IMR-90 (cell line): ENCODE results near the gene KRTAP10-10. TPM values are rescaled to one million over a fixed set of nuclear protein-coding genes. Genes with fewer than 3 reads are reported as not detected.
"Not testable (repeated sequence)": the region's sequence is repeated elsewhere in the genome, so short reads cannot be mapped to it uniquely, and the experiment has no call there.

Source experiments
- ATAC-seq: fragments of 200-7000 bp; cut with Tn5 transposase; 2 replicates; pipeline ENCODE4 v1.9.1; 2020; ENCODE audit warnings: low read depth, mild to moderate bottlenecking, moderate library complexity
- BruUV-seq: library from RNA; stranded (reverse); fragments of 400-500 nt; replicated peaks from 2 replicates; lab custom pipeline; 2021; lab: Mats Ljungman, UMichigan
- CTCF ChIA-PET: fragments of 300-600 bp; formaldehyde crosslinking; extraction: SDS; loops from one replicate; lab custom pipeline; 2021; ENCODE audit warnings: antibody characterized with exemption; lab: Yijun Ruan, JAX
- POLR2A ChIA-PET: fragments of 300-600 bp; sonication (Branson Sonifier 250); formaldehyde crosslinking; loops from one replicate; lab custom pipeline; 2022; ENCODE audit warnings: antibody characterized with exemption; ENCODE audit not compliant: unreplicated experiment; lab: Charles Lee
- DNase-seq: peaks from one replicate; pipeline ENCODE4 v3.0.0; 2013
- H2AFZ ChIP-seq: replicated peaks from 2 replicates; pipeline ENCODE3; 2013; ENCODE audit warnings: low read length, mild to moderate bottlenecking; ENCODE audit not compliant: poor library complexity
- H2AK5ac ChIP-seq: 2 replicates; pipeline ENCODE4 v1.6.1; 2013; ENCODE audit warnings: low read depth, low read length, inconsistent platforms
- H2AK9ac ChIP-seq: replicated peaks from 2 replicates; pipeline ENCODE3; 2013; ENCODE audit warnings: mild to moderate bottlenecking, low read depth, low read length, moderate library complexity; ENCODE audit not compliant: poor library complexity
- H2BK120ac ChIP-seq: 2 replicates; pipeline ENCODE4 v1.6.1; 2013; ENCODE audit warnings: low read depth, low read length, inconsistent platforms
- H2BK15ac ChIP-seq: 3 replicates; pipeline ENCODE4 v1.6.1; 2013; ENCODE audit warnings: low read depth, low read length, inconsistent platforms
- H2BK20ac ChIP-seq: 2 replicates; pipeline ENCODE4 v1.6.1; 2013; ENCODE audit warnings: low read depth, mild to moderate bottlenecking, inconsistent platforms, low read length, moderate library complexity
- H2BK5ac ChIP-seq: 2 replicates; pipeline ENCODE4 v1.6.1; 2013; ENCODE audit warnings: mild to moderate bottlenecking, low read depth, low read length, inconsistent platforms; ENCODE audit not compliant: poor library complexity, severe bottlenecking
- H3K14ac ChIP-seq: replicated peaks from 2 replicates; pipeline ENCODE4 v1.6.1; 2013; ENCODE audit warnings: low read depth, low read length, inconsistent platforms
- H3K18ac ChIP-seq: 2 replicates; pipeline ENCODE4 v1.6.1; 2013; ENCODE audit warnings: low read depth, low read length, control low read depth
- H3K23ac ChIP-seq: 2 replicates; pipeline ENCODE4 v1.6.1; 2013; ENCODE audit warnings: low read depth, low read length, inconsistent platforms
- H3K27ac ChIP-seq: 2 replicates; pipeline ENCODE4 v1.5.1; 2013; ENCODE audit warnings: mild to moderate bottlenecking, control low read depth, low read length; ENCODE audit not compliant: insufficient read depth
- H3K27me3 ChIP-seq: 2 replicates; pipeline ENCODE4 v1.6.1; 2013; ENCODE audit warnings: low read length; ENCODE audit not compliant: control insufficient read depth, insufficient read depth
- H3K36me3 ChIP-seq: 2 replicates; pipeline ENCODE4 v1.6.1; 2013; ENCODE audit warnings: low read length, mixed read lengths; ENCODE audit not compliant: control insufficient read depth, insufficient read depth
- H3K4ac ChIP-seq: 2 replicates; pipeline ENCODE4 v1.6.1; 2013; ENCODE audit warnings: low read depth, low read length, inconsistent platforms
- H3K4me1 ChIP-seq: 2 replicates; pipeline ENCODE4 v1.6.1; 2013; ENCODE audit warnings: low read length, mixed read lengths; ENCODE audit not compliant: control insufficient read depth, insufficient read depth
- H3K4me2 ChIP-seq: 2 replicates; pipeline ENCODE4 v1.6.1; 2013; ENCODE audit warnings: low read depth, mild to moderate bottlenecking, control low read depth, low read length, moderate library complexity
- H3K4me3 ChIP-seq: 2 replicates; pipeline ENCODE4 v1.5.1; 2013; ENCODE audit warnings: low read depth, mild to moderate bottlenecking, control low read depth, low read length, moderate library complexity; ENCODE audit not compliant: insufficient read depth
- H3K56ac ChIP-seq: 2 replicates; pipeline ENCODE4 v1.6.1; 2013; ENCODE audit warnings: low read length, inconsistent platforms; ENCODE audit not compliant: insufficient read depth; ENCODE audit errors: extremely low read depth
- H3K79me1 ChIP-seq, 2 experiments: 2 replicates each; pipeline ENCODE4 v1.6.1; 2013; ENCODE audit warnings: low read length in 2 of 2, inconsistent platforms in 1 of 2, low read depth in 1 of 2
- H3K9ac ChIP-seq: 2 replicates; pipeline ENCODE4 v1.6.1; 2013; ENCODE audit warnings: low read depth, low read length, control low read depth
- H3K9me1 ChIP-seq: 2 replicates; pipeline ENCODE4 v1.6.1; 2013; ENCODE audit warnings: low read length, inconsistent platforms; ENCODE audit not compliant: insufficient read depth
- H3K9me3 ChIP-seq: 2 replicates; pipeline ENCODE4 v1.6.1; 2013; ENCODE audit warnings: low read length; ENCODE audit not compliant: control insufficient read depth, insufficient read depth
- H4K20me1 ChIP-seq: 2 replicates; pipeline ENCODE4 v1.6.1; 2013; ENCODE audit warnings: low read length, inconsistent platforms; ENCODE audit not compliant: insufficient read depth
- H4K5ac ChIP-seq: 2 replicates; pipeline ENCODE4 v1.6.1; 2013; ENCODE audit warnings: mild to moderate bottlenecking, low read depth, low read length, control low read depth
- H4K8ac ChIP-seq, 2 experiments: 2 replicates each; pipeline ENCODE4 v1.6.1; 2013; ENCODE audit warnings: low read depth in 2 of 2, low read length in 2 of 2, control low read depth in 1 of 2, inconsistent platforms in 1 of 2
- H4K91ac ChIP-seq: 2 replicates; pipeline ENCODE4 v1.6.1; 2013; ENCODE audit warnings: low read depth, low read length, inconsistent platforms; ENCODE audit not compliant: insufficient read depth
- WGBS, 2 experiments: methylation state at CpG; one replicate each; pipeline versions ENCODE4 v1.1.5 to v1.1.7; 2013; ENCODE audit warnings: missing lambda C conversion rate in 2 of 2; ENCODE audit not compliant: insufficient read length in 1 of 2; ENCODE audit errors: extremely low coverage in 2 of 2; 5-methylcytosine and 5-hydroxymethylcytosine counted together
- dilution Hi-C: fragments of 300-500 bp; cut with HindIII; formaldehyde crosslinking; loops from one replicate; pipeline ENCODE4 v1.14.3; 2018; ENCODE audit warnings: low sequenced_read_pairs; ENCODE audit not compliant: unreplicated experiment
- in situ Hi-C: fragments of 300-500 bp; cut with MboI; formaldehyde crosslinking; loops from 3 replicates; pipeline ENCODE4 v1.14.3; 2019; ENCODE audit warnings: low sequenced_read_pairs, inconsistent platforms, mixed read lengths
- intact Hi-C: fragments of 100-400 bp; cut with micrococcal nuclease; formaldehyde crosslinking; loops from 2 replicates; pipeline ENCODE4 v1.10.0; 2022
- polyA plus RNA-seq, 3 experiments: library from polyadenylated mRNA; depleted of rRNA; stranded (reverse); fragments of >200 nt; gene quantifications; 2 replicates each; pipeline ENCODE4 v1.2.3, GENCODE V29; 2012; ENCODE audit warnings: low replicate concordance in 1 of 3
- total RNA-seq: library from RNA; depleted of rRNA; stranded (reverse); fragments of >200 nt; gene quantifications from 2 replicates; pipeline ENCODE4 v1.2.3, GENCODE V29; 2012

KRTAP10-10 gene
- total and polyA plus RNA-seq, 2 of the 4 experiments (the other 2 are of a cell fraction), result not detected

- BruUV-seq, H3K56ac ChIP-seq, H3K4me1 ChIP-seq, H4K20me1 ChIP-seq, H3K23ac ChIP-seq, H3K14ac ChIP-seq, H3K4me3 ChIP-seq, H3K4me2 ChIP-seq, CTCF ChIA-PET, H3K18ac ChIP-seq, H3K36me3 ChIP-seq, in situ Hi-C loops, H3K9me1 ChIP-seq, H2AK5ac ChIP-seq, ATAC-seq, H2BK120ac ChIP-seq, H3K4ac ChIP-seq, H4K91ac ChIP-seq, H3K79me1 ChIP-seq, POLR2A ChIA-PET, H2AFZ ChIP-seq, dilution Hi-C loops, H2BK20ac ChIP-seq, H3K9ac ChIP-seq, DNase-seq, H4K8ac ChIP-seq, H4K5ac ChIP-seq, H3K27me3 ChIP-seq, intact Hi-C loops, H2AK9ac ChIP-seq, H2BK15ac ChIP-seq, H2BK5ac ChIP-seq, H3K27ac ChIP-seq: not testable (repeated sequence)
- no CpG with 5 or more reads among the region's 7 CpGs for WGBS, 2 experiments
- peaks cover 13% of the 10 kb centered on the region for H3K9me3 ChIP-seq
Measured at GRCh38 chr21:44610157-44610843, 26.9 kb upstream of the KRTAP10-10 start.
